BE2C (cell line): Measurements from ENCODE around the gene XG.
"Not testable (repeated sequence)": the region's sequence is repeated elsewhere in the genome, so short reads cannot be mapped to it uniquely, and the experiment has no call there.

Experiments
- DNase-seq: peaks from one replicate; pipeline ENCODE4 v3.0.0-alpha.2; 2020
- H3K27me3 ChIP-seq: fragments of 250-450 bp; sonication (Bioruptor Pico); 2 replicates; pipeline ENCODE4 v1.5.1; 2020; ENCODE audit warnings: mild to moderate bottlenecking
- H3K36me3 ChIP-seq: fragments of 250-450 bp; sonication (Bioruptor Pico); 2 replicates; pipeline ENCODE4 v1.5.1; 2020; ENCODE audit warnings: mild to moderate bottlenecking
- H3K4me1 ChIP-seq: fragments of 250-450 bp; sonication (Bioruptor Pico); 2 replicates; pipeline ENCODE4 v1.5.1; 2020
- H3K4me3 ChIP-seq: 2 replicates; pipeline ENCODE4 v1.5.1; 2011; ENCODE audit warnings: low read depth, low read length
- H3K9me3 ChIP-seq: fragments of 250-450 bp; sonication (Bioruptor Pico); 2 replicates; pipeline ENCODE4 v1.5.1; 2020
- CTCF ChIP-seq: IDR thresholded peaks from 2 replicates; pipeline ENCODE4 v1.5.1; 2012; ENCODE audit warnings: mild to moderate bottlenecking, low read depth, low read length

The XG gene

GRCh38 chrX:2801223-2801622 lies 49.4 kb downstream of the XG start:
- Histone ChIP-seq H3K9me3 (no peaks in the 10 kb centered on the region), H3K4me1 (no peaks in the 10 kb centered on the region), H3K36me3 (no peaks in the 10 kb centered on the region), H3K4me3 (no peak overlapping the region), H3K27me3 (no peaks in the 10 kb centered on the region)
- no peak for DNase-seq
- no peak for TF ChIP-seq CTCF

- H3K9me3 ChIP-seq, DNase-seq, H3K4me1 ChIP-seq, H3K36me3 ChIP-seq, H3K4me3 ChIP-seq, H3K27me3 ChIP-seq: not testable (repeated sequence)
These were observed 50.7 kb downstream of the XG start for GRCh38 chrX:2802376-2803090.

- H3K9me3 ChIP-seq, H3K4me3 ChIP-seq, H3K27me3 ChIP-seq, H3K36me3 ChIP-seq, DNase-seq, H3K4me1 ChIP-seq: not testable (repeated sequence)
These were observed 51.6 kb downstream of the XG start for GRCh38 chrX:2803486-2803885.

- H3K27me3 ChIP-seq, H3K4me1 ChIP-seq, H3K4me3 ChIP-seq, H3K9me3 ChIP-seq, DNase-seq, H3K36me3 ChIP-seq: not testable (repeated sequence)
These were observed 52.4 kb downstream of the XG start for GRCh38 chrX:2804106-2804843.

GRCh38 chrX:2804858-2805257 lies 53.0 kb downstream of the XG start:
- H3K27me3 ChIP-seq, H3K4me3 ChIP-seq, H3K9me3 ChIP-seq, H3K4me1 ChIP-seq, H3K36me3 ChIP-seq: not testable (repeated sequence)
- DNase-seq = peak; percentile 12

- Histone ChIP-seq H3K27me3 (no peaks in the 10 kb centered on the region), H3K4me1 (no peaks in the 10 kb centered on the region), H3K36me3 (no peaks in the 10 kb centered on the region), H3K4me3 (no peak overlapping the region), H3K9me3 (no peaks in the 10 kb centered on the region)
- no peak for TF ChIP-seq CTCF
- DNase-seq = no peak
These were observed 59.4 kb downstream of the XG start for GRCh38 chrX:2811271-2811670.

- H3K36me3 ChIP-seq, H3K27me3 ChIP-seq, H3K9me3 ChIP-seq, H3K4me1 ChIP-seq, H3K4me3 ChIP-seq: not testable (repeated sequence)
- peak; percentile 25 for DNase-seq
- peak; percentile 52 for TF ChIP-seq CTCF
These were observed 60.5 kb downstream of the XG start for GRCh38 chrX:2812161-2812907.

- no peak for DNase-seq
- no peaks in the 10 kb centered on the region for H3K27me3 ChIP-seq
- H3K9me3 ChIP-seq = no peaks in the 10 kb centered on the region
- H3K4me3 ChIP-seq = no peak overlapping the region
- H3K4me1 ChIP-seq = no peaks in the 10 kb centered on the region
- no peak for TF ChIP-seq CTCF
- no peaks in the 10 kb centered on the region for H3K36me3 ChIP-seq
These were observed 65.2 kb downstream of the XG start for GRCh38 chrX:2817036-2817435.
